GM21576 (cell line): ENCODE measurements around the gene TTC33.

Experiments
- ATAC-seq: cut with Tn5 transposase; IDR thresholded peaks from one replicate; pipeline ENCODE4 v1.9.1; 2021; ENCODE audit warnings: mild to moderate bottlenecking, moderate library complexity; ENCODE audit not compliant: unreplicated experiment

The TTC33 gene

DNA sequence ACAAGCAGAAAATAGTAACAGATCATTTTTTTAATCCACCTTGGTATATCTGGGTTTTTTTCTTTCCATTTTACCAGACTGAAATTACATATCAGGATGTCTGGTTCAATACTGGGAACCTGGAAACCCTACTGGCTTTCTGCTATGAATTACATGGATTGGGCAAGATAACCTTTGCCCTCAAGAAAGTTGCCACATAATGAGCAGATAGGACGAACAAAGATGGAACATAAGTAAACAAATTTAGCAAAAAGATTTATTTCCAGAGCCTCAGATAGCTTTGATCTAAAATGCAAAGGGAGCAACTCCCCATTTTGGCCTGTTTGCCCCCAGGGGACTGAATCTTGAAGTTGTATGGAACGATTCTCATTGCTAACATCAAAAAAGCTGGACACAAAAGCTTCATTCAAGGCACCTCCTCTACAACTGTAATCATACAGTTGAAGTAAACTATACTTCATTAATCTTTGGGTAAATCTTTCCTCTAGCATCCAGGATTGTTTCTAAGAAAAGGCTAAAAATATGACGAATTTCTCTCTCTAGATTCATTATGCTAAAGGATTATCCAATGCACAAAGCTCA, 207.7 kb downstream of the TTC33 start:
- ATAC-seq: no peak

GRCh38 chr5:40547557-40547956, 208.2 kb downstream of the TTC33 start:
- no peak for ATAC-seq

GRCh38 chr5:40540301-40540700, 215.5 kb downstream of the TTC33 start:
- no peak for ATAC-seq

DNA sequence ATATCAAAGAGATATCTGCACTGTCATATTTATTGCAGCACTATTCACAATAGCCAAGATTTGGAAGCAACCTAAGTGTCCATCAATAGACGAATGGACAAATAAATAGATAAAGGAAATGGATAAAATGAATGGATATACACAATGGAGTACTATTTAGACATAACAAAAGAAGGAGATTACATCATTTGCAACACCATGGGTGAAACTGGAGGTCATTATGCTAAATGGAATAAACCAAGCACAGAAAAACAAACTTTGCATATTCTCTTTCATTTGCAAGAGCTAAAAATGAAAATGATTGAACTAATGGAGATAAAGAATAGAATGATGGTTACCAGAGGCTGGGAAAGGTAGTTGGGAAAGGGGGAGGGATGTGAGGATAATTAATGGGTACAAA, 231.1 kb downstream of the TTC33 start:
- ATAC-seq: no peak

DNA sequence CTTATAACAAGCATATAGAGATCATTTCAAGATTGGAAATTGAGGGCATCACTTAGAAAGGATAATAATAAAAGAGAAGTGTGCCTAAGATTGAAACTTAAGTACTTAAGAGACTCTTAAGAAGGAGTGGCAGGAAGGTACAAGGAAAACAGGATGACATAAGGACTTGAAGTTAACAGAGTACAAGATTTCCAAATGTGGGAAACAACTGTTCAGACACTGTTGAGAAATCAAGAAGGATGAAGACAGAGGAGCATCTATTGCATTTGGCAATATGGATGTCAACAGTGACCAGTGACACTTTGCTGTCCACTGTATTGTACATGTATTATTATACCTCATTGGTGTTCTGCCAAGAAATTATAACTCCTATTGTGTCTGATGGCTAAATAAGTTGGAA, 233.8 kb downstream of the TTC33 start:
- ATAC-seq: no peak

GRCh38 chr5:40521108-40521785, 234.5 kb downstream of the TTC33 start:
- ATAC-seq: no peak

GRCh38 chr5:40518485-40518917, 237.3 kb downstream of the TTC33 start:
- ATAC-seq: no peak

DNA sequence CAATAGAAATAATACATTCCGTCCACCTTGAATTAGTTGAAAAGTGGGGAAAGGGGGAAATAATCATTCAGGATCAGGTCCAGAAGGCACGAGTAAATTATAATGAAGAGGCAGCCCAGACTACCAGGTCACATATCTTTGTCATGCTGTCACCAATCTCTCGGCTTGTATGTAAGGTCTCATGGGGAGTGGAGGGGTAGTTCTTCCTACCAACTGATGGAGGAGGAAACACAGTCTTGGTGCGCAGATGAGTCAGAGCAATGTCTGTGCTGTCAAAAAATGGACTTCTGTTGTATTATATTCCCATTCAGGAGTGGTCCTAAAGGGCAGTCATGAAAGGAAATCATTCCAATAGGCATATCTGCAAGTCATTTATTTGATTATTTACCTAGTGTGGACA, 240.3 kb downstream of the TTC33 start:
- ATAC-seq: no peak

DNA sequence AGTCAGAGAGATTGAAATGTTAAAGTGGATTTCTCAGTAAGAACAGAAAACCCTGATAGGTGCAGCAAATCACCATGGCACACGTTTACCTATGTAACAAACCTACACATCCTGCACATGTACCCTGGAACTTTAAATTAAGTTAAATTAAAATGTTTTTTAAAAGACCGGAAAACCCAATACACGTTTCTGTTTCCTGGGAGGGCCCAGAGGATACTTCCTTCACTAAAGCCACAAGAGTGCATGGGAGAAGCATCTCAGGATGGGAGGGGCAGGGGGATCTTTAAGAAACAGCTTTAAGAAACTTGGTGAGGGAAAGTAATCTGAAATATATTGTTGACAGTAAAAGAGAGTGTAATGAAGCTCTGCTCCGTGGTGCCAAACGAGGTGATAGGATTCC, 240.8 kb downstream of the TTC33 start:
- no peak for ATAC-seq

- no peak for ATAC-seq
Measured at GRCh38 chr5:40511801-40512200, 244.0 kb downstream of the TTC33 start.

GRCh38 chr5:40507095-40507494, 248.7 kb downstream of the TTC33 start:
- ATAC-seq: no peak

- ATAC-seq: no peak
Measured at GRCh38 chr5:40505031-40505430, 250.7 kb downstream of the TTC33 start.

- no peak for ATAC-seq
Measured at GRCh38 chr5:40503439-40503838, 252.3 kb downstream of the TTC33 start.

- no peak for ATAC-seq
Measured at GRCh38 chr5:40502736-40503135, 253.0 kb downstream of the TTC33 start.

DNA sequence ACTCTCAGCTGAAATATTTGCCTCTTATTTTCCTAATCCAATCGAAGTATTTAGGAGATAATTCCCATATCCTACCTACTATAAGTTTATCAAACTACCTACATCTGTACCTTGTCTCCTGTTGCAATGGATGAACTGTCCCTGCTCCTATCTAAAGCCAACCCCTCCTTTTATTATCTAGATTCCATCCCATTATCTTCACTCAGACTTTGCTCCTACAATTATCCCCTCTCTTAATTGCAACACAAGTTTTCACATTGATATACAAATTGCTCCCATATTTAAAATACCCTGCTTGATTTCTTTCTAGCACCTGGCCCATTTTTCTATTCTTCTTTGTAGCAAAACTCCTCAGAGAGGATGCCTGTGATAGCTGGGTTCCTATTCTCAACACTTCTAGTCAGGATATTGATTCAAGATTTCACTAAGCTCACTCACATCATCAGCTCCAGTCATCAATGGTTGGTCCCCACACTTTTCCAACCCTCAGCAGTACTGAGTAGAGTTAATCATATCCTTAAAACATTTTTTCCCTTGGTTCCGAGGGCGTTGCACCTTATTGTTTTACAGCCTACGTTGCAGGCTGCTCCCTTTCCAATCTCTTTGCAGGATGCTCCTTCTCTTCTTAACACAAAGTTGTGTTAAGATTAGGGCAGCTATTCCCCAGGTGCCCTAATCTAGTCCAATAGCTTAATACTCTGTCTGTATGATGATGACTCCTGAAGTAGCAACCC, 253.9 kb downstream of the TTC33 start:
- no peak for ATAC-seq

GRCh38 chr5:40499518-40500273, 256.1 kb downstream of the TTC33 start:
- ATAC-seq: no peak

DNA sequence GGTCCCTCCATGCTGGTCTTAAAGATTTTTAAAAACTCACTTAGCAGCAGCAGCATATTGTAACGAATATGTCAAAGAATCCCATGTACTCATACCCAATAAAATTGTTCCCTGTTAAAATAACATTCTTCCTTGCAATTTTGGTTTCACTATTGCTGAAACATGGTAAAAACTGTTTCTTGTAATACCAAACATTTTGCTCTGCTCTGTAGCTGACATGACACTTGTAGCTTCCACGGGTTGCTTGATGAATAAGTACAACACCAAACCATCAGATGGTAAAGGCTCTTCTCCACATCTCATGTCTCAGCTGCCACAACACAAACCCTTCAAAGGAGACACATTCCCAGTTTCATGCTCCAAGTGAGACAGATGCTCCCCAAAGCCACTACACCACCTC, 256.8 kb downstream of the TTC33 start:
- no peak for ATAC-seq

- ATAC-seq: no peak
Measured at GRCh38 chr5:40497573-40497972, 258.2 kb downstream of the TTC33 start.

DNA sequence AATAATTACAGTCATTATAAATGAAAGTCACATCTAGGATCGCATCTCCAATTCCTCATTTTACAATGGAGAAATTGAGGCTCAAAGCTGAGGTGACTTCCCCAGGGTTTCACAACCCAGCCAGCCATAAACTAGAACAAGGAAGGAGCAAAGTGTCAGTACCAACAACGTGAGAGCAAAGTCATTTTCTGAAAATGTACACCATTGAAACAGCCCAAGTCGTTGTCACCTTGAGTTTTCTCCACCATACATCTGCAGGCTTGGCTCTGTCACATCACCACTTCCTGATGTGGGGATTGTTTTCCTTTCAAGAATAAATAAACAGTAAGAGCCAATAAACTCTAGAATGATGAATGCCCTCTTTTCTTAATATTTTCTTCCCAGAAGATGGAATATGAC, 260.5 kb downstream of the TTC33 start:
- no peak for ATAC-seq

- ATAC-seq: no peak
Measured at GRCh38 chr5:40494631-40495236, 261.0 kb downstream of the TTC33 start.

- no peak for ATAC-seq
Measured at GRCh38 chr5:40492056-40492455, 263.7 kb downstream of the TTC33 start.
